GM21737 (cell line): ENCODE data around the gene COX5A.

Experiments used
- ATAC-seq: cut with Tn5 transposase; IDR thresholded peaks from one replicate; pipeline ENCODE4 v1.9.1; 2021; ENCODE audit warnings: mild to moderate bottlenecking, moderate library complexity; ENCODE audit not compliant: unreplicated experiment

Gene COX5A

GRCh38 chr15:74873036-74873755 lies 64.7 kb downstream of the COX5A start, which contains the start of gene SCAMP2:
SCAMP2 (minus strand) TSS chr15:74873365; CDS start chr15:74873255, 110 bp downstream.
- peak; percentile 80 for ATAC-seq

- ATAC-seq, result no peak
These were observed 65.2 kb downstream of the COX5A start for GRCh38 chr15:74872702-74873035.

GRCh38 chr15:74870436-74871215 lies 67.2 kb downstream of the COX5A start:
- ATAC-seq, result no peak
